ENCODE data around the gene HTR2B.
"Not testable (repeated sequence)": the region's sequence is repeated elsewhere in the genome, so short reads cannot be mapped to it uniquely, and the experiment has no call there.

The HTR2B gene

DNA sequence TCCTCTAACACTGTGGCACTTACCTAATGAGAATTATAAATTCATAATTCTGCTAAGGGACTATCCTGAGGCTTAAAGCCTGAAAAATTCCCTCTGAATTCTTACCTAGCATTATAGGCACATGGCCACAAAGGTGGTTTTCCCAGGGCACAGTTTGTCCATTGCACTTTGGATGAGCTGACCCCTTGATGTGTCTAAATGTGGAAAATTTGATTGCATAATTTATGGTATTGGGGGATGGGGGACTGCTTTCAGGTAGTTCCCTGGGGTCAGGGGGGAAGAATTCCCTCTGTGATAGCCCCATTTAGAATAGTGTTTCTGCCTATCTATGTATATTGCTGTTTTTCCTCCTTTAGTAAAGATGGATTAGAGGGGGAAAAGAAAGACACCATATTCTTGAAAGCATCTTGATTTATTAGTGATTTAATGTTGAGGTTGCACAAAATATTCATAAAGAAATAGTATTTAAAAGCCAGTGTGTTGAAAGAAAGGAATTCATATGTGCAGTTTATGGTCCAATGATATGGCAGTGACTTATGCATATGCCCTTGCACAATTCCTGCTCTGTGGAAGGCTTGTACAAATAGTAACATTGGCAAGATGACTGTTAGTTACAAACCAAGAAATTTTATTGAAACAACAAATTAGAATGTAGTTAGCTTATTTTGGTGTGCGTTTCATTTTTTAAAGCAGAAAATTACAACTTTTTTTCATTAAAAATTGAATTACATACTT, 8.7 kb upstream of the HTR2B start:
- peak; percentile 9 for DNase-seq (ENCODE audit: low spot score)

DNA sequence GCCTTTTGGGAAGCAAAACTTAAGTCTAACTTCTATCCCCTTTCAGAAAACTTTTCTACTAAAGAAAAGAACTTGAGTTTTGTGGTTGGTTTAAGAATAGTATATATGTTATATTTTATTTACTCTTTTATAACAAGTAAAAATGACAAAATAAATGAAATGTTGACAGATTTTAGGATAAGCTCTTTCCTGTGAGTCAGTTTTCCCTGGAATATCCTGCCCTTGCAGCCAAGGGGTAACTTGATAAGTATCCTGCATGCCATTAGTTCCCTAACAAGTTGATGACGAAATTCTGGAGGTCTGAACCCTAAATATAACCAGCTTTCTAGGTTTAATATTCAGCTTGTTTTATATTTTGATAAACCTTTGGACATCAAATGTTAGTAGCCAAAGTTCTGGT, 7.3 kb upstream of the HTR2B start:
- no peak for DNase-seq (ENCODE audit: low spot score)

GRCh38 chr2:231130336-231131056, 5.7 kb upstream of the HTR2B start:
- no peak for DNase-seq (ENCODE audit: low spot score)

GRCh38 chr2:231129216-231129615, 4.4 kb upstream of the HTR2B start:
- DNase-seq (ENCODE audit: low spot score): no peak

GRCh38 chr2:231128541-231128940, 3.7 kb upstream of the HTR2B start:
- DNase-seq (ENCODE audit: low spot score): no peak

- DNase-seq (ENCODE audit: low spot score): no peak
Measured at GRCh38 chr2:231127936-231128335, 3.1 kb upstream of the HTR2B start.

GRCh38 chr2:231127480-231127879, 2.6 kb upstream of the HTR2B start:
- no peak for DNase-seq (ENCODE audit: low spot score)

DNA sequence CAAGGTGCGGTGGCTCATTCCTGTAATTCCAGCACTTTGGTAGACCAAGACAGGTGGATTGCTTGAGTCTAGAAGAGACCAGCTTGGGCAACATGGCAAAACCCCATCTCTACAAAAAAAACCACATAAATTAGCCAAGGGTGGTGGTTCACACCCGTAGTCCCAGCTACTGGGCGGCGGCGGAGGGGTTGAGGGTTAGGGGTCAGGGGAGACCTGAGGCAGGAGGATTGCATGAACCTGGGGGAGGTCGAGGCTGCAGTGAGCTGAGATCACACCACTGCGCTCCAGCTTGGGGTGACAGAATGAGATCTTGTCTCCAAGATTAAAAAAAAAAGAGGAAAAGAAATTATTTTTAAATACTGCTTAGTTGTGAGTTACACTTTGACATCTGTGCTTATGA, 1.3 kb upstream of the HTR2B start:
- DNase-seq (ENCODE audit: low spot score): no peak

- DNase-seq (ENCODE audit: low spot score): no peak
Measured at GRCh38 chr2:231123362-231123898, 1.4 kb downstream of the HTR2B start.

GRCh38 chr2:231118614-231118942, 6.3 kb downstream of the HTR2B start:
- no peak for DNase-seq (ENCODE audit: low spot score)

GRCh38 chr2:231117922-231118613, 6.8 kb downstream of the HTR2B start:
- no peak for DNase-seq (ENCODE audit: low spot score)

DNA sequence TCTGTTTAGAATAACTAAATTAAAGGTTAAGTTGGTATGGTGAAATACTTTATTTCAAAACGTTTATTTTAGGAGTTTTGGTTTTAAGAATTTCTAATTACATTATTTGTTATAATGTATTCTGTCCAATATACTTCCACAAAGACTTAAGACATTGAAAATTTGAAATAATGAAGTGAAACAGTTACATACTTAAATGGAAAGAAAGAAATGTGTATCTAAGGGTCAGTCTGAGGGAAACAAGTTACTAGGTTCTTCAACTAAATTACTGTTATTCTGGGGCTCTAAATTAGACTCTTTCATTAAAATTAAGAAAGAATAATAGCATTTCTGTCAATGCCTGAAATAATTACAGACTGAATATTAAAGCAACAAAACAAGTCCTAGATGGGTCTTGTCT, 7.7 kb downstream of the HTR2B start:
- no peak for DNase-seq (ENCODE audit: low spot score)

DNA sequence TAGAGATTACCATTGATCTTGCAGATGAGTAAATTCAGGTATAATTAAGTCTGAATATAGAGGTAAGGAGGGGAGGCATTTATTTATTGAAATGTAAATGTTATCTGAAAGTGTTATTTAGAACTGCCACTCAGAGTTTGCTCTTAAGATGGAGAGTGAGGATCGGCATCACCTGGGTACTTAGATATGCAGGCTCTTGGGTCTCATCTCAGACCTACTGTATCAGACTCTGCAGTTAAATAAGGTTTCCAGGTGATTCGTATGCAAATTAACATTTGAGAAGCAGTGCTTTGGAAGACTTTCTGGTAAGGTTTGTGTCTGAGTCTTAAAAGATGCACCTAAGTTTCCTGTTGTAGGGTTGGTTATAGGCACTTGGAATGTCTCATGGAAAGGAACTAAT, 9.2 kb downstream of the HTR2B start:
- DNase-seq (ENCODE audit: low spot score): no peak

DNA sequence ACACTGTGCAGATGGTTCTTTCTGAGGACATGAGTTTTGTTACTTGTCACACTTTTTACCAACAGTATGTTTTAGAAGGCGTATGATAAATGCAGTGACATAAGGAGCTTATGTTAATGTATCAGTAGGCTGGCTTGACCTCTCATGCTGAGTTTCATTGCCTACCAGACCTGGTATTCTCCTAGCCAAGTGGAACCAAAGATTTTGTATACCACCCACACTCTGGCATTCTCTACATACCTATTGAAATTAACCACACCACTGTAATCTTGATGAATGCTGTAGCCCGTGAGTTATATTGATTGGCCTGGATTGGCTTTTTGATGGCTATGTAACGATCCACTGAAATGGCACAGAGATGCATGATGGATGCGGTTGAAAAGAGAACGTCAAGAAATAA, 11.4 kb downstream of the HTR2B start:
- no peak for DNase-seq (ENCODE audit: low spot score)

- DNase-seq (ENCODE audit: low spot score): no peak
Measured at GRCh38 chr2:231111987-231112386, 12.9 kb downstream of the HTR2B start.

- no peak for DNase-seq (ENCODE audit: low spot score)
Measured at GRCh38 chr2:231110551-231110950, 14.3 kb downstream of the HTR2B start.

DNA sequence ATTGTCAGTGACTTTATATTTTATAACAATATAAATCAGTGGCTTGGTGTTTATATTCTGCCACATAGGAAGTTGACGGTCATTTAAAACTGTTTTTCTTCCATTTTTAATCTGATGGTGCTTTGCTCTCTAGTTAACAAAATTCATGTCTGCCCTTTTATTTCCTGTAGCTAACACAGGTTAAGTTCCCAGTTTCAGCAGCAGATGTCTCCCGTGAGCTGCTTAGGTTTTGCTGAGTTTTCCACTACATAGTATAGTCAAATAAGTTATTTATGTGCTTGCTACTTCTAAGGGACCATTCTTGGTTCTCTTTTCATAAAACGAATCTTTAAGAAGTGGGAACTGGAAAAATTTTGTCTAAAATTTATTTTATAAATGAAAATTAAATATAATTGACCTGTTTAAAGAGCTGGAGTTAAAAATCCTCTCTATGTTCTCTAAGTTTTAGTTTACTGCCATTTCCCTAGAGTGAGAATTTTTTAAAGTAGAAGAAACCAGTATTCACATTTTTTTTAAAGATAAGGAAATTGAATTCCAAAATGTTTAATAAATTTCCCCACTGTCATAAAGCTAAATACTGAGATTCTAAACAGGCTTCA, 20.6 kb downstream of the HTR2B start:
- DNase-seq (ENCODE audit: low spot score): peak; percentile 4

DNA sequence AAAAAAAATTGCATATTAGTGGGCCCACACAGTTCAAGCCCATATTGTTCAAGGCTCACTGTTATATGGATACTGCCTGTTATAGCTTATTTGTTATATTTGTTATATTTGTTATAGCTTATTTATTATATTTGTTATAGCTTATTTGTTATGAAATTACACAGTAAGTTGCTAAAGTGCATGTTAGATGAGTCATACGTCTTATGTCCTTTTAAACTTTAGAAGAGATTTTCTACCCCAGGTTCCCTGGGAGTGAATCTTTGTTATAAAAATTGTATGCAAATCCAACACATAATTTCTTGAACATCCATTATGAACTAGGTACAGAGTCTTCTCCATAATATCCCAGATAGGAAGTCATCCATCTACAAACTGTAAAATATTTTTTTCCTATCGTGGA, 22.1 kb downstream of the HTR2B start:
- DNase-seq (ENCODE audit: low spot score): no peak

GRCh38 chr2:231100990-231101389, 23.9 kb downstream of the HTR2B start:
- no peak for DNase-seq (ENCODE audit: low spot score)

DNA sequence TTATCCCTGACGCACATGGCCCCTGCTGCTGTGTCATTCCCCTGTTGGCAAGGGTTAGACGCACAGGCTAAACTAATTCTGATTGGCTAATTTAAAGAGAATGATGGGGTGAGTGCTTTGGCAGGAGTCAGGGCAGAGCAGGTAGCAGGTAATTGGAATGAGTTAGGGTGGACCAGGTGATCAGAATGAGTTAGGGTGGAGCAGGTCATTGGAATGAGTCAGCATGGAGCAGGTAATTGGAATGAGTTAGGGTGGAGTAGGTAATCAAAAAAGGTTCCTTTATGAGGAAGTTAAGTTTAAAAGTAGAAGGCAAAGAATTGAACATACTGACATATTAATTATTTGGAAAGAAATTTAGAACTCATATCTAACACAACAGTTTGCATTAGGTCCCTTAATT, 24.5 kb downstream of the HTR2B start:
- DNase-seq (ENCODE audit: low spot score): not testable (repeated sequence)

- DNase-seq (ENCODE audit: low spot score): no peak
Measured at GRCh38 chr2:231099918-231100317, 24.9 kb downstream of the HTR2B start.

- DNase-seq (ENCODE audit: low spot score): no peak
Measured at GRCh38 chr2:231094736-231095346, 30.0 kb downstream of the HTR2B start.

Measured in D341Med (cell line).